Keratinocyte (primary cell): ENCODE data around the gene MRPS18A. TPM values are rescaled to one million over a fixed set of nuclear protein-coding genes. Genes with fewer than 3 reads are reported as not detected.

Source experiments
- DNase-seq: peaks from one replicate; pipeline ENCODE4 v3.0.0-alpha.2; 2011; ENCODE audit warnings: low read depth, missing footprints, low spot score
- FAIRE-seq: peaks from 2 replicates; lab custom pipeline; 2011; peaks lifted over from hg19 to GRCh38; lab: Jason Lieb, UNC
- H2AFZ ChIP-seq: 2 replicates; pipeline ENCODE4 v1.6.0; 2012; ENCODE audit warnings: low read length, control low read depth, inconsistent platforms; ENCODE audit not compliant: control insufficient read depth
- H3K27ac ChIP-seq: 2 replicates; pipeline ENCODE4 v1.5.1; 2011; ENCODE audit warnings: low read length; ENCODE audit not compliant: control insufficient read depth, insufficient read depth
- H3K27me3 ChIP-seq: 3 replicates; pipeline ENCODE4 v1.6.0; 2011; ENCODE audit warnings: low read length; ENCODE audit not compliant: control insufficient read depth, insufficient read depth; ENCODE audit errors: extremely low read depth
- H3K36me3 ChIP-seq, 2 experiments: 2 replicates in 1 of 2; 3 replicates in 1 of 2; pipeline ENCODE4 v1.5.1; 2011; ENCODE audit warnings: low read length in 2 of 2, mild to moderate bottlenecking in 1 of 2; ENCODE audit not compliant: control insufficient read depth in 2 of 2, insufficient read depth in 2 of 2; ENCODE audit errors: extremely low read depth in 1 of 2
- H3K4me1 ChIP-seq: 3 replicates; pipeline ENCODE4 v1.5.1; 2011; ENCODE audit warnings: low read length; ENCODE audit not compliant: control insufficient read depth, insufficient read depth; ENCODE audit errors: extremely low read depth
- H3K4me2 ChIP-seq: 3 replicates; pipeline ENCODE4 v1.6.0; 2011; ENCODE audit warnings: low read depth, low read length; ENCODE audit not compliant: control insufficient read depth, insufficient read depth; ENCODE audit errors: extremely low read depth
- H3K4me3 ChIP-seq, 3 experiments: fragments of 200-600 bp in 1 of 3; sonication (generic) in 1 of 3; 2 replicates in 2 of 3; 3 replicates in 1 of 3; pipeline ENCODE4 v1.5.1; 2011 to 2016; ENCODE audit warnings: low read length in 3 of 3, mild to moderate bottlenecking in 3 of 3, control low read depth in 2 of 3, inconsistent platforms in 1 of 3, low read depth in 1 of 3, mixed read lengths in 1 of 3, mixed run types in 1 of 3, moderate library complexity in 1 of 3; ENCODE audit not compliant: control insufficient read depth in 2 of 3, insufficient read depth in 2 of 3; ENCODE audit errors: extremely low read depth in 1 of 3
- H3K79me2 ChIP-seq: 2 replicates; pipeline ENCODE4 v1.6.0; 2012; ENCODE audit warnings: low read length; ENCODE audit not compliant: control insufficient read depth, insufficient read depth
- H3K9ac ChIP-seq: 3 replicates; pipeline ENCODE4 v1.6.0; 2011; ENCODE audit warnings: low read length; ENCODE audit not compliant: control insufficient read depth, insufficient read depth; ENCODE audit errors: extremely low read depth
- H3K9me1 ChIP-seq: 3 replicates; pipeline ENCODE4 v1.6.0; 2011; ENCODE audit warnings: low read length; ENCODE audit not compliant: control insufficient read depth, insufficient read depth; ENCODE audit errors: extremely low read depth
- H3K9me3 ChIP-seq: 2 replicates; pipeline ENCODE4 v1.5.1; 2012; ENCODE audit warnings: low read depth, low read length; ENCODE audit not compliant: control insufficient read depth
- H4K20me1 ChIP-seq: 3 replicates; pipeline ENCODE4 v1.6.0; 2011; ENCODE audit warnings: low read length; ENCODE audit not compliant: control insufficient read depth, insufficient read depth; ENCODE audit errors: extremely low read depth
- EZH2 ChIP-seq: IDR thresholded peaks from one replicate; pipeline ENCODE4 v1.6.1; 2012; ENCODE audit warnings: inconsistent platforms, mild to moderate bottlenecking, low read length, moderate library complexity
- dilution Hi-C: fragments of 300-500 bp; cut with MboI; formaldehyde crosslinking; loops from one replicate; pipeline ENCODE4 v1.7.0; 2020; ENCODE audit warnings: low sequenced_read_pairs; ENCODE audit not compliant: extremely low pct_ligation_motif_present
- polyA plus RNA-seq, 5 experiments: library from polyadenylated mRNA; depleted of rRNA in 3 of 5; stranded (reverse) in 3 of 5; stranded (forward) in 1 of 5; unstranded in 1 of 5; fragments of >200 nt; gene quantifications; 1 replicate in 1 of 5; 2 replicates in 3 of 5; 3 replicates in 1 of 5; pipeline versions ENCODE4 v1.2.1 to v1.2.3, GENCODE V29; 2011 to 2012; ENCODE audit warnings: missing spikeins in 2 of 5, low read depth in 1 of 5, low replicate concordance in 1 of 5
- TF ChIP-seq, protein P1 (sequence below), 3 experiments: IDR thresholded peaks in 1 of 3; conservative IDR thresholded peaks in 1 of 3; optimal IDR thresholded peaks in 1 of 3; 2 replicates in 2 of 3; 3 replicates in 1 of 3; pipeline versions ENCODE3 to v1.5.1; 2011; ENCODE audit warnings: low read length in 3 of 3, mild to moderate bottlenecking in 3 of 3, moderate library complexity in 2 of 3, control low read depth in 1 of 3, inconsistent platforms in 1 of 3; ENCODE audit not compliant: insufficient read depth in 2 of 3; ENCODE audit errors: extremely low read depth in 1 of 3

MRPS18A gene
- polyA plus RNA-seq, 1 donor (not counting 4 experiments of a cell fraction or from before 2014, with no cell fraction given): 48.8 TPM

DNA sequence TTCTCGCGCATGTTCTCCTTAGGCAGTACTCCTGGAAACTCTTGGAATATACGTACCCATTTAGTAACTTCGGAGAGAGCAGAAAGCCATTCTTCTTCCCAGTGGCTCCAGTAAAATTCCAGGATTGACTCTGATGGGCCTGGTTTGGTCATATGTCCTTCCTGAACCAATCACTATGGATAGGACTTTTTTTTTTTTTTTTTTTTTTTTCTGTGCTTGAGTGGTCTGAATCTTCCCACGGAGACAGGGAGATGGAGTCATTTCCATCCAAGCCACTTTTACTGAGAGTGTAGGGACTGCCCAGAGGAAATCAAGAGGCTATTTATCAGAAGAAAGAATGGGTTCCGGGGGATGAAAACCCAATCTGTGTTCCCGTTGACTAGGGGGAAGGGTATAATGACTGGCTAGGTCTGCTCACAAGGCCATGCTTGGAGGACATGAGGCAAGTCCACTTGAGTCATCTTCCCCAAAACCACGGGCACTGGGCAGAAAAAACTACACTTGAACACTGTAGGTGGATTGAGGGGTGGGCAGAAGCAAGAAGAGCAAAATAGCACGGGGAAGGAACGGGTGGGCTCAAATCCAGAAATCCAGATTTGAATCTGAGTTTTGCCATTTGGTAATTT lies 35.4 kb upstream of the MRPS18A start:
- H3K4me1 ChIP-seq: peaks cover 27% of the 10 kb centered on the region
- H3K9me3 ChIP-seq: no peaks in the 10 kb centered on the region
- no peaks in the 10 kb centered on the region for H3K9me1 ChIP-seq
- no peak for DNase-seq
- H3K36me3 ChIP-seq: no peaks in the 10 kb centered on the region
- H3K27me3 ChIP-seq: peaks cover 10% of the 10 kb centered on the region
- no peak overlapping the region for H3K4me3 ChIP-seq
- dilution Hi-C loops: no loop called here
- no peak overlapping the region for H3K27ac ChIP-seq
- no peak overlapping the region for H3K4me2 ChIP-seq
- no peak overlapping the region for H3K9ac ChIP-seq
- TF ChIP-seq, protein P1, sequence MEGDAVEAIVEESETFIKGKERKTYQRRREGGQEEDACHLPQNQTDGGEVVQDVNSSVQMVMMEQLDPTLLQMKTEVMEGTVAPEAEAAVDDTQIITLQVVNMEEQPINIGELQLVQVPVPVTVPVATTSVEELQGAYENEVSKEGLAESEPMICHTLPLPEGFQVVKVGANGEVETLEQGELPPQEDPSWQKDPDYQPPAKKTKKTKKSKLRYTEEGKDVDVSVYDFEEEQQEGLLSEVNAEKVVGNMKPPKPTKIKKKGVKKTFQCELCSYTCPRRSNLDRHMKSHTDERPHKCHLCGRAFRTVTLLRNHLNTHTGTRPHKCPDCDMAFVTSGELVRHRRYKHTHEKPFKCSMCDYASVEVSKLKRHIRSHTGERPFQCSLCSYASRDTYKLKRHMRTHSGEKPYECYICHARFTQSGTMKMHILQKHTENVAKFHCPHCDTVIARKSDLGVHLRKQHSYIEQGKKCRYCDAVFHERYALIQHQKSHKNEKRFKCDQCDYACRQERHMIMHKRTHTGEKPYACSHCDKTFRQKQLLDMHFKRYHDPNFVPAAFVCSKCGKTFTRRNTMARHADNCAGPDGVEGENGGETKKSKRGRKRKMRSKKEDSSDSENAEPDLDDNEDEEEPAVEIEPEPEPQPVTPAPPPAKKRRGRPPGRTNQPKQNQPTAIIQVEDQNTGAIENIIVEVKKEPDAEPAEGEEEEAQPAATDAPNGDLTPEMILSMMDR (optimal IDR thresholded peaks at IDR 0.05 in 1 of 3, IDR thresholded peaks at IDR 0.05 in 1 of 3, conservative IDR thresholded peaks at IDR 0.05 in 1 of 3; ENCODE audit: extremely low read depth in 1 of 3, insufficient read depth in 2 of 3, low read length in 3 of 3): no peak
- no peak for TF ChIP-seq EZH2
- H4K20me1 ChIP-seq: no peaks in the 10 kb centered on the region
- H3K79me2 ChIP-seq: no peaks in the 10 kb centered on the region
- H2AFZ ChIP-seq: no peak overlapping the region
- FAIRE-seq: no peak

DNA sequence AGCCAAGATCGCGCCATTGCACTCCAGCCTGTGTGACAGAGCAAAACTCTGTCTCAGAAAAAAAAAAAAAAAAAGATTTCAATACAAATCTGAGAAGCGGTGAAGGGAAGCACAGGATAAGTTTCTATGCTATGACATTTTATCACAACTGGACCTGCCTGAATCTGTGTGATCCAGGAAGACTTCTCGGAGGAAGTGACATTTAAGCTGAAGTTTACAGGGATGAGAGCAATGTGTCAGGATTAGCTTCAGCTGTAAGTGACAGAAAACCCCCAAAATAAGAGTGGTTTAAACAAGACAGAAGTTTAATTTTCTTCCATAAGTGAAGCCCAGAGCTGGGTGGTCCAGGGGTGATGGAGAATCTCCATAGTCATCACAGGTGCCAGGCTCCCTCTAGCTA lies 33.4 kb upstream of the MRPS18A start:
- Histone ChIP-seq H3K79me2 (no peaks in the 10 kb centered on the region), H3K9me3 (no peaks in the 10 kb centered on the region), H3K9me1 (no peaks in the 10 kb centered on the region), H3K4me1 (peaks cover 27% of the 10 kb centered on the region), H3K27me3 (peaks cover 13% of the 10 kb centered on the region), H3K9ac (no peak overlapping the region), H3K36me3 (no peaks in the 10 kb centered on the region), H3K4me3 (no peak overlapping the region), H3K4me2 (no peak overlapping the region), H2AFZ (no peak overlapping the region), H3K27ac (no peak overlapping the region), H4K20me1 (no peaks in the 10 kb centered on the region)
- DNase-seq (no peak), FAIRE-seq (no peak)
- dilution Hi-C loops: no loop called here
- TF ChIP-seq, protein P1 (optimal IDR thresholded peaks at IDR 0.05 in 1 of 3, IDR thresholded peaks at IDR 0.05 in 1 of 3, conservative IDR thresholded peaks at IDR 0.05 in 1 of 3; ENCODE audit: extremely low read depth in 1 of 3, insufficient read depth in 2 of 3, low read length in 3 of 3): no peak
- no peak for TF ChIP-seq EZH2
